Astrocyte (in vitro differentiated cells and primary cell): Measurements from ENCODE around the gene TMEM178B. TPM values are rescaled to one million over a fixed set of nuclear protein-coding genes. Genes with fewer than 3 reads are reported as not detected.

ENCODE experiments used
- DNase-seq: peaks from one replicate; pipeline ENCODE4 v3.0.0-alpha.2; 2010; ENCODE audit warnings: low read depth
- FAIRE-seq: peaks from 2 replicates; lab custom pipeline; 2011; peaks lifted over from hg19 to GRCh38; lab: Jason Lieb, UNC
- H2AFZ ChIP-seq: 2 replicates; pipeline ENCODE4 v1.6.0; 2012; ENCODE audit warnings: low read depth, low read length, inconsistent platforms
- H3K27ac ChIP-seq: 2 replicates; pipeline ENCODE4 v1.5.1; 2011; ENCODE audit warnings: low read depth, low read length, inconsistent platforms
- H3K27me3 ChIP-seq: 2 replicates; pipeline ENCODE4 v1.6.0; 2011; ENCODE audit warnings: low read length, inconsistent platforms; ENCODE audit not compliant: insufficient read depth
- H3K36me3 ChIP-seq: 2 replicates; pipeline ENCODE4 v1.5.1; 2011; ENCODE audit warnings: low read length, inconsistent platforms; ENCODE audit not compliant: insufficient read depth
- H3K4me1 ChIP-seq: 2 replicates; pipeline ENCODE4 v1.5.1; 2011; ENCODE audit warnings: low read length, inconsistent platforms; ENCODE audit not compliant: insufficient read depth
- H3K4me2 ChIP-seq: 2 replicates; pipeline ENCODE4 v1.6.0; 2012; ENCODE audit warnings: low read length, inconsistent platforms
- H3K4me3 ChIP-seq: 2 replicates; pipeline ENCODE4 v1.5.1; 2011; ENCODE audit warnings: low read depth, mild to moderate bottlenecking, low read length, inconsistent platforms; ENCODE audit not compliant: insufficient read depth
- H3K79me2 ChIP-seq: 2 replicates; pipeline ENCODE4 v1.6.0; 2012; ENCODE audit warnings: mild to moderate bottlenecking, low read length, inconsistent platforms; ENCODE audit not compliant: insufficient read depth
- H3K9ac ChIP-seq: 2 replicates; pipeline ENCODE4 v1.6.0; 2012; ENCODE audit warnings: mild to moderate bottlenecking, low read length, inconsistent platforms
- H3K9me3 ChIP-seq: 2 replicates; pipeline ENCODE4 v1.5.1; 2012; ENCODE audit warnings: low read depth, mild to moderate bottlenecking, low read length, inconsistent platforms; ENCODE audit not compliant: insufficient read depth
- H4K20me1 ChIP-seq: 2 replicates; pipeline ENCODE4 v1.6.0; 2012; ENCODE audit warnings: low read length, inconsistent platforms; ENCODE audit not compliant: insufficient read depth
- H3K27ac Mint-ChIP-seq: one replicate; pipeline ENCODE4 v1.8.0; 2021; ENCODE audit warnings: mild to moderate bottlenecking, mixed read lengths; ENCODE audit not compliant: unreplicated experiment
- H3K27me3 Mint-ChIP-seq: one replicate; pipeline ENCODE4 v1.8.0; 2021; ENCODE audit warnings: low read depth, mixed read lengths; ENCODE audit not compliant: unreplicated experiment
- H3K36me3 Mint-ChIP-seq: one replicate; pipeline ENCODE4 v1.8.0; 2021; ENCODE audit warnings: low read depth, mixed read lengths; ENCODE audit not compliant: unreplicated experiment
- H3K4me1 Mint-ChIP-seq: one replicate; pipeline ENCODE4 v1.8.0; 2021; ENCODE audit warnings: low read depth, mixed read lengths; ENCODE audit not compliant: unreplicated experiment
- H3K4me3 Mint-ChIP-seq: one replicate; pipeline ENCODE4 v1.8.0; 2021; ENCODE audit warnings: mild to moderate bottlenecking, moderate library complexity, mixed read lengths; ENCODE audit not compliant: unreplicated experiment
- H3K9me3 Mint-ChIP-seq: one replicate; pipeline ENCODE4 v1.8.0; 2021; ENCODE audit warnings: mild to moderate bottlenecking, mixed read lengths; ENCODE audit not compliant: unreplicated experiment
- CTCF ChIP-seq: IDR thresholded peaks from 2 replicates; pipeline ENCODE4 v1.5.1; 2011; ENCODE audit warnings: low read depth, mild to moderate bottlenecking, inconsistent platforms, low read length, moderate library complexity; ENCODE audit not compliant: insufficient read depth
- EZH2 ChIP-seq: IDR thresholded peaks from 2 replicates; pipeline ENCODE4 v1.6.1; 2012; ENCODE audit warnings: mild to moderate bottlenecking, low read length, inconsistent platforms; ENCODE audit not compliant: insufficient read depth
- total RNA-seq: library from RNA; stranded (reverse); gene quantifications from 2 replicates; pipeline ENCODE4 v1.2.1, GENCODE V29; 2021

The TMEM178B gene
- total RNA-seq, 1 donor from 2014 or later, result 3.9 TPM

- no peak overlapping the region for H3K4me2 ChIP-seq
- H3K27me3 ChIP-seq, result no peaks in the 10 kb centered on the region
- H4K20me1 ChIP-seq, result no peaks in the 10 kb centered on the region
- Mint-ChIP-seq H3K4me3 (no peak overlapping the region), H3K9me3 (no peaks in the 10 kb centered on the region), H3K36me3 (no peaks in the 10 kb centered on the region), H3K4me1 (no peaks in the 10 kb centered on the region), H3K27me3 (peaks cover 12% of the 10 kb centered on the region), H3K27ac (no peak overlapping the region)
- FAIRE-seq (no peak), DNase-seq (no peak)
- no peak overlapping the region for H3K27ac ChIP-seq
- no peak overlapping the region for H2AFZ ChIP-seq
- H3K79me2 ChIP-seq, result no peaks in the 10 kb centered on the region
- no peak overlapping the region for H3K4me3 ChIP-seq
- H3K9me3 ChIP-seq, result no peaks in the 10 kb centered on the region
- TF ChIP-seq CTCF (no peak), EZH2 (no peak)
- no peak overlapping the region for H3K9ac ChIP-seq
- no peaks in the 10 kb centered on the region for H3K4me1 ChIP-seq
- no peaks in the 10 kb centered on the region for H3K36me3 ChIP-seq
Measured at GRCh38 chr7:141201145-141201885, 127.5 kb downstream of the TMEM178B start.

- Histone ChIP-seq H4K20me1 (no peaks in the 10 kb centered on the region), H3K27ac (no peak overlapping the region), H3K4me3 (no peak overlapping the region), H3K9me3 (no peaks in the 10 kb centered on the region), H3K36me3 (no peaks in the 10 kb centered on the region), H3K27me3 (no peaks in the 10 kb centered on the region), H3K4me1 (no peaks in the 10 kb centered on the region), H3K9ac (no peak overlapping the region), H3K4me2 (no peak overlapping the region), H3K79me2 (no peaks in the 10 kb centered on the region), H2AFZ (no peak overlapping the region)
- H3K4me1 Mint-ChIP-seq, result no peaks in the 10 kb centered on the region
- FAIRE-seq (no peak), DNase-seq (no peak)
- H3K27ac Mint-ChIP-seq, result no peak overlapping the region
- no peaks in the 10 kb centered on the region for H3K36me3 Mint-ChIP-seq
- TF ChIP-seq CTCF, result no peak
- no peak for TF ChIP-seq EZH2
- H3K4me3 Mint-ChIP-seq, result no peak overlapping the region
- H3K9me3 Mint-ChIP-seq, result no peaks in the 10 kb centered on the region
- H3K27me3 Mint-ChIP-seq, result peaks cover 14% of the 10 kb centered on the region
Measured at GRCh38 chr7:141202535-141202934, 128.7 kb downstream of the TMEM178B start.

- Histone ChIP-seq H3K79me2 (no peaks in the 10 kb centered on the region), H3K4me3 (no peak overlapping the region), H2AFZ (no peak overlapping the region), H3K36me3 (no peaks in the 10 kb centered on the region), H3K4me1 (no peaks in the 10 kb centered on the region), H3K9ac (no peak overlapping the region), H3K27ac (no peak overlapping the region), H4K20me1 (no peaks in the 10 kb centered on the region), H3K4me2 (no peak overlapping the region), H3K27me3 (no peaks in the 10 kb centered on the region), H3K9me3 (no peaks in the 10 kb centered on the region)
- no peaks in the 10 kb centered on the region for H3K4me1 Mint-ChIP-seq
- no peak for DNase-seq
- TF ChIP-seq EZH2 (no peak), CTCF (no peak)
- no peak overlapping the region for H3K4me3 Mint-ChIP-seq
- no peak for FAIRE-seq
- no peaks in the 10 kb centered on the region for H3K36me3 Mint-ChIP-seq
- no peaks in the 10 kb centered on the region for H3K9me3 Mint-ChIP-seq
- no peak overlapping the region for H3K27ac Mint-ChIP-seq
- peaks cover 14% of the 10 kb centered on the region for H3K27me3 Mint-ChIP-seq
Measured at GRCh38 chr7:141203177-141203576, 129.3 kb downstream of the TMEM178B start.
